NCI-H526 (cell line): ENCODE measurements around the gene TENM4.

Source experiments
- DNase-seq, 2 experiments: peaks; one replicate each; lab custom pipeline; 2025; lab: John Stamatoyannopoulos, UW

Gene TENM4

GRCh38 chr11:78699609-78700135 lies 741.2 kb downstream of the TENM4 start:
- DNase-seq: no peak

- DNase-seq: no peak
Measured at GRCh38 chr11:78698612-78699011, 742.2 kb downstream of the TENM4 start.

GRCh38 chr11:78696177-78696576 lies 744.7 kb downstream of the TENM4 start:
- DNase-seq: no peak

- DNase-seq: no peak
Measured at GRCh38 chr11:78694152-78694551, 746.7 kb downstream of the TENM4 start.

GRCh38 chr11:78691215-78691614 lies 749.6 kb downstream of the TENM4 start:
- DNase-seq: no peak

GRCh38 chr11:78690352-78690987 lies 750.4 kb downstream of the TENM4 start:
- DNase-seq: peak in 1 of 2 experiments; percentile 34

- DNase-seq: no peak
Measured at GRCh38 chr11:78689585-78690153, 751.2 kb downstream of the TENM4 start.

- DNase-seq: no peak
Measured at GRCh38 chr11:78689101-78689500, 751.7 kb downstream of the TENM4 start.

GRCh38 chr11:78688460-78688859 lies 752.4 kb downstream of the TENM4 start:
- peak in 1 of 2 experiments; percentile 36 for DNase-seq

GRCh38 chr11:78685156-78685555 lies 755.7 kb downstream of the TENM4 start:
- no peak for DNase-seq

- no peak for DNase-seq
Measured at GRCh38 chr11:78684377-78684776, 756.5 kb downstream of the TENM4 start.

- DNase-seq: no peak
Measured at GRCh38 chr11:78683774-78684173, 757.1 kb downstream of the TENM4 start.

- no peak for DNase-seq
Measured at GRCh38 chr11:78676026-78676557, 764.7 kb downstream of the TENM4 start.

- DNase-seq: no peak
Measured at GRCh38 chr11:78672850-78673620, 767.8 kb downstream of the TENM4 start.

- no peak for DNase-seq
Measured at GRCh38 chr11:78669249-78669648, 771.6 kb downstream of the TENM4 start.

- no peak for DNase-seq
Measured at GRCh38 chr11:78667461-78667860, 773.4 kb downstream of the TENM4 start.

- no peak for DNase-seq
Measured at GRCh38 chr11:78666675-78667160, 774.1 kb downstream of the TENM4 start.

- no peak for DNase-seq
Measured at GRCh38 chr11:78664636-78665035, 776.2 kb downstream of the TENM4 start.

GRCh38 chr11:78662811-78663210 lies 778.0 kb downstream of the TENM4 start:
- no peak for DNase-seq

- DNase-seq: no peak
Measured at GRCh38 chr11:78660471-78660870, 780.4 kb downstream of the TENM4 start.

- DNase-seq: no peak
Measured at GRCh38 chr11:78659326-78660270, 781.2 kb downstream of the TENM4 start.
